Mammary epithelial cell (primary cell): Measurements from ENCODE around the gene CSNK1E.

Source experiments
- EZH2 ChIP-seq: IDR thresholded peaks from 2 replicates; pipeline ENCODE4 v1.6.1; 2012; ENCODE audit warnings: low read length, inconsistent platforms, borderline replicate concordance
- TF ChIP-seq, protein P1 (sequence below), 2 donors: IDR thresholded peaks in 1 of 2; conservative IDR thresholded peaks in 1 of 2; 2 replicates each; pipeline ENCODE4 v1.5.1; 2011 to 2012; ENCODE audit warnings: inconsistent platforms in 2 of 2, low read length in 2 of 2, mild to moderate bottlenecking in 2 of 2, control low read depth in 1 of 2, low read depth in 1 of 2; ENCODE audit not compliant: insufficient read depth in 1 of 2; ENCODE audit errors: extremely low read depth in 1 of 2

DNA sequence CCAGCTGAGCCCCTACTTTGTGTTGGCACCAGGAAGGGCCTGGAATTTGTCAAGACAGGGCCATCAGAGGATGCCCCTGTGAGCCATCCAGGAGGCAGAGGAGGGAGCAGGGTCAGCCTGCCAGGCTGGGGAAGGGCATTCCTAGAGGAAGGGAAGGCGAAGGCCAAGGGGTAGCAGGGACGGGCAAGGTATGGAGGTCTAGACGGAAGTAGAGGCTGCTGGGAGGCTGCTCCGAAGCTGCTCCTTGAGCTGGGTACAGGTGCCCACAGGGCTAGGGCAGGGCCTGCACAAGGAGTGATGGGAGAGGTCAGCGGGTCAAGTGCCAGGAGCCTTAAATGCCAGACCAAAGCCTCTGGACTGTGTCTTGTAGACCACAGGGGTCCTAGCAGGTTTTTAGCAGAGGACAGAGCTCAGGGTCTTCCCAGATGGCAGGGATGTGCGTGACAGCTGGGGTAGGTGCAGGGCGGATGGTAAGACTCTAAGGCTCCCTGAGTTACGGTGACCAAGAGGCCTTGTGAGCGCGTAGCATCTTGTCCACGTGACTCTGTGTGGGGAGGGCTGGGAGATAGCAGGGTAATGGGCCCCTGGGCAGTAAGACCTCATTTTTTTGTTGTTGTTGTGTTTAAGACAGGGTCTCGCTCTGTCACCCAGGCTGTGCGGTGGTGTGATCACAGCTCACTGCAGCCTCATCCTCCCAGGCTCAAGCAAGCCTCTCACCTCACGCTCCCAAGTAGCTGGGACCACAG lies 31.7 kb upstream of the CSNK1E start:
- TF ChIP-seq, protein P1, sequence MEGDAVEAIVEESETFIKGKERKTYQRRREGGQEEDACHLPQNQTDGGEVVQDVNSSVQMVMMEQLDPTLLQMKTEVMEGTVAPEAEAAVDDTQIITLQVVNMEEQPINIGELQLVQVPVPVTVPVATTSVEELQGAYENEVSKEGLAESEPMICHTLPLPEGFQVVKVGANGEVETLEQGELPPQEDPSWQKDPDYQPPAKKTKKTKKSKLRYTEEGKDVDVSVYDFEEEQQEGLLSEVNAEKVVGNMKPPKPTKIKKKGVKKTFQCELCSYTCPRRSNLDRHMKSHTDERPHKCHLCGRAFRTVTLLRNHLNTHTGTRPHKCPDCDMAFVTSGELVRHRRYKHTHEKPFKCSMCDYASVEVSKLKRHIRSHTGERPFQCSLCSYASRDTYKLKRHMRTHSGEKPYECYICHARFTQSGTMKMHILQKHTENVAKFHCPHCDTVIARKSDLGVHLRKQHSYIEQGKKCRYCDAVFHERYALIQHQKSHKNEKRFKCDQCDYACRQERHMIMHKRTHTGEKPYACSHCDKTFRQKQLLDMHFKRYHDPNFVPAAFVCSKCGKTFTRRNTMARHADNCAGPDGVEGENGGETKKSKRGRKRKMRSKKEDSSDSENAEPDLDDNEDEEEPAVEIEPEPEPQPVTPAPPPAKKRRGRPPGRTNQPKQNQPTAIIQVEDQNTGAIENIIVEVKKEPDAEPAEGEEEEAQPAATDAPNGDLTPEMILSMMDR (conservative IDR thresholded peaks at IDR 0.05 in 1 of 2, IDR thresholded peaks at IDR 0.05 in 1 of 2; ENCODE audit: extremely low read depth in 1 of 2, insufficient read depth in 1 of 2, low read depth in 1 of 2, low read length in 2 of 2), result no peak
- TF ChIP-seq EZH2, result no peak
